Measurements from ENCODE around the gene TRAF3IP1. TPM values are rescaled to one million over a fixed set of nuclear protein-coding genes. Genes with fewer than 3 reads are reported as not detected.

TRAF3IP1 gene
- total and polyA plus RNA-seq, 9 donors, result 4.4 to 11.5 (median 8.3) TPM

DNA sequence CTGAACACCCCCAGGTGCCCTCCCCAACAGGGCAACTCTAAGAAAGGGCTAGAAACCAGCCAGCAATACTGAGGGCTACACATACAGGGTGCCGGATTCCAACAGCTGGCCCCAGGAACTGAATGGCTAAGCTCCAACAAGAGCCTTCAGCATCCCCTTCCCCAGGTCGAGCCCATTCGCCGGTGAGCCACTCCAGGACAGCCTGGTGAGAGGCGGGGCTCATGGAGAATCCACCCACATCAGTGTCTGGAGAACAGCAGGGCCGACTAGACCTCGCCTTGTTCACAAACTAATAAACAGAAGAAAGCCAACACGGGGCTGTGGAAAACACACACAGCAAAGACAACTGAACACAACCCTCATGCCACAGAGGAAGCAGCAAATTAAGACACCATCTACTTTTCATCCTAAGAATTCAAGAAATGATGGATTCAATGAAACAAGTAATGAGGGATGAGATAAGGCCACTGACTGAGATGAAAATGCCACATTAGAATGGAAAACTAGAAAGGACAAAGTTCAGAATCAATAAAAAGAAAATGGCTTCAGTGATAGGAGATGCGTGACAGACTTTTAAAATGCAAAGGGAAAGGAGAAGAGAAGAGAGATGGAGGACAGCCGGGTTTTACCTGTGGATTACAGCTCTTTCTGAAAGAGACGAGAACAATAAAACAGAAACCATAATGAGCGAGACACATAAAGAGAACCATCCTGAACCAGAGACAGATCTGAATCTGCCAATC lies 40.1 kb upstream of the TRAF3IP1 start:
- no peak for DNase-seq
- Histone ChIP-seq H3K9me3 (replicated peaks; ENCODE audit: control insufficient read depth, low read depth, low read length) (no peaks in the 10 kb centered on the region), H3K27me3 (ENCODE audit: control insufficient read depth, insufficient read depth, low read length) (no peaks in the 10 kb centered on the region), H3K36me3 (ENCODE audit: control insufficient read depth, insufficient read depth, low read length) (peaks cover 24% of the 10 kb centered on the region), H3K4me1 (ENCODE audit: control insufficient read depth, insufficient read depth, low read length) (peaks cover 24% of the 10 kb centered on the region), H3K4me3 (ENCODE audit: low read length) (no peak overlapping the region), H3K27ac (ENCODE audit: low read length) (no peak overlapping the region)
- WGBS (ENCODE audit: insufficient coverage), result 80% methylated on average over 9 of the region's 12 CpGs

DNA sequence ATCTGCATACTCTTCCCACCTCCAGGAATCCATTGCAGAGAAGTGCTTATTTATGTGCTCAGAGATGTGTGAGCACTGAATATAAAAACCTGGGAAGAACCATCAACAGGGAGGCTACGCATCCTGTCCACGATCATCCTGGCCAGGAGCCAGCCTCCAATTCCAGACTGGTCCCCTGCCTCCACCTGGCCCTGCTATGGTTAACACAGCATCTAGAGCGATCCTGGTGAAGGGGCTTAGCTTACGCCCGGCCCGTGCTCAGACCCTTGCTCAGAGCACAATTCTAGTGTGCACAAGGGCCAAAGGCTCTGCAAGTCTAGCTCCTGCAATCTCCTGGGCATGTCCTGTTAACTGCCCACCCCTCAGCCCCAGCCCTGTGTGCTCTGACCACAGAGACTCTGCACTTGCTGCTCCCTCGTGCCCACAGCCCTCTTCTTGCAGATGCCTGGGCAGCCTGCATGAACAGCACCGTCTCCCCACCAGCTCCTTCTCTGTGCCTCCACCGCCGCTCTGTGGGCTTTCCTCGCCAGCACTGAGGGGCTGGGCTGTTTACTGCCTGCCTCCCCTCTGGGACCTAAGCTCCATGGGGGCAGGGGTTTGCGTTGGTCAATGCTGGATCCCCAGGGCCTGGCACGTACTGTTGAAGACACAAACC lies 38.4 kb upstream of the TRAF3IP1 start:
- H3K27me3 ChIP-seq (ENCODE audit: control insufficient read depth, insufficient read depth, low read length), result no peaks in the 10 kb centered on the region
- no peak overlapping the region for H3K4me3 ChIP-seq (ENCODE audit: low read length)
- no peak overlapping the region for H3K27ac ChIP-seq (ENCODE audit: low read length)
- peaks cover 8% of the 10 kb centered on the region for H3K36me3 ChIP-seq (ENCODE audit: control insufficient read depth, insufficient read depth, low read length)
- 69% methylated on average over 10 of the region's 13 CpGs for WGBS (ENCODE audit: insufficient coverage)
- no peak for DNase-seq
- no peaks in the 10 kb centered on the region for H3K9me3 ChIP-seq (replicated peaks; ENCODE audit: control insufficient read depth, low read depth, low read length)
- peaks cover 41% of the 10 kb centered on the region for H3K4me1 ChIP-seq (ENCODE audit: control insufficient read depth, insufficient read depth, low read length)

DNA sequence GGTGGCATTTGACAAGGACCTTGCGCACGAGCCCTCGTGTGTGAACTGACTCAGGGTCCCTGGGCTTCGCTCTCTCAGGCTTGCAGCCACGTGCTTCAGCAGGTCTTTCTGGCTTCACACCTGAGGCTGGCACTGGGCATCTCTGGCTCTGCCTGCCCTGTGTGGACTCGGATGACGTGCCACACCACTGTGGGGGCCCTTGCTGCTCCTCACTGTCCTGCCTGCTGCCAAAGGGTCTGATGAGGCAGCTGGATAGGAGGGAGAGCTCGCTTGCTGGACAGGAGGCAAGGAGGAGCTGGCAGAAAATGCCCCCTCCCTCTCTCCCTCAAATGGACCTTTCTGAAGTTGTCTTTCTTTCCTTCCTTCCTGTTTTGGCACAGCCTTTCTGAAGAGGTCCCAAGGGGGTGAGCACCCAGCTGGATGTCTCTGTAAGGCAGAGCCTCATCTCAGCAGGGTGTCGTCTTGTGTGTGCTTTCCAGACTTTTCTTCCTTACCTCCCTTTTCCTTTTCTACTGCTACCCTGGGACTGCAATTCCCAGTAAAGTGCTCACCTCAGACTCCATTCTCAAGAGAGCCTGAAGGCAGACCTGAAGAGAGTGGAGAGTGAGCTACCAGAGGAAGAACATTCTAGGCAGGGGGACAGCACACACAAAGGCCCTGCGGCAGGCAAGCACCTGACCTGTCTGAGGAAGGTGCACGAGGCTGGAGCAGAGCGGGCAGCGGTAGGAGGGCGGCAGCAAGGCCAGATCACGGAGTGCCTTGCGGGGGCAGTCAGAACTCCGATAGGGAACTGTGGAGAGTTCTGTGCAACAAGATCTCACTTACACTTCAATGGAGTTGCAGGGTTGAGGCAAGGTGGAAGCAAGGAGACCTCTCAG lies 37.2 kb upstream of the TRAF3IP1 start:
- H3K4me1 ChIP-seq (ENCODE audit: control insufficient read depth, insufficient read depth, low read length), result peaks cover 48% of the 10 kb centered on the region
- no peak overlapping the region for H3K27ac ChIP-seq (ENCODE audit: low read length)
- no peaks in the 10 kb centered on the region for H3K9me3 ChIP-seq (replicated peaks; ENCODE audit: control insufficient read depth, low read depth, low read length)
- WGBS (ENCODE audit: insufficient coverage), result 92% methylated on average over 13 of the region's 17 CpGs
- no peak for DNase-seq
- no peaks in the 10 kb centered on the region for H3K27me3 ChIP-seq (ENCODE audit: control insufficient read depth, insufficient read depth, low read length)
- H3K36me3 ChIP-seq (ENCODE audit: control insufficient read depth, insufficient read depth, low read length), result peaks cover 5% of the 10 kb centered on the region
- H3K4me3 ChIP-seq (ENCODE audit: low read length), result no peak overlapping the region

DNA sequence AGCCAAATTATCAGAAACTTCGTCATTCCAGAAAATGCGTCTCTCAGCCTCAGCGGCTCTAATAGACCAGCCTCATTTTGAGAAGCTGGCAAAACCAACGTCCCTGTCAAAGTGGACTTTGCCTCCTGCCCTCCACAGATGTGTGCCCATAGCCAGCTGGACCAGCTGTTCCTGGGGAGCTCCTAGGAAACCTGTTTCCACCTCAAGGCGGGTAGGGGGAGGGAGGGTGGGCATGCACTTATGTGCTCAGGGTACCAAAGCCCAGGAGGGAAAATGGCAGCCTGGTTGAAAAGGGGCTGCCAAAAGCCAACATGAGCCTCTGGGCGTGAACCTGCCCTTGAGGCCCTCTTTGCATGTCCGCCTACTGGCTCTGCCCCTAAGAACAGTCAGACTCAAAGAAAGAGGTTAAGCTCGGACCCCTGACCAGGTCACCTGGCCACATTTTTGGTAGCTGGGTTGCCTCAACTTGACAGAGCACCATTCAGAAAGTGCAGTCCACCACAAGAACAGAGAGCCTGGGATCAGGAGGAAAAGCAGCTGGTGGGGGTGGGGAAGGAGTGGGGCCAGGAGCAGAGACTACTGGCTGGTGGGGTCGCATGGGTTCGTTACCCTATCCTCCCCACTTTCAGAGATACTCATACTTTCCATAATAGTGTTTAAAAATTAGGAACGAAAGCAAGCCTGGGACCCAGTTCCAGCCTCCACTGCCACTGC lies 35.4 kb upstream of the TRAF3IP1 start:
- Histone ChIP-seq H3K36me3 (ENCODE audit: control insufficient read depth, insufficient read depth, low read length) (no peaks in the 10 kb centered on the region), H3K4me1 (ENCODE audit: control insufficient read depth, insufficient read depth, low read length) (peaks cover 46% of the 10 kb centered on the region), H3K27me3 (ENCODE audit: control insufficient read depth, insufficient read depth, low read length) (no peaks in the 10 kb centered on the region), H3K9me3 (replicated peaks; ENCODE audit: control insufficient read depth, low read depth, low read length) (no peaks in the 10 kb centered on the region), H3K4me3 (ENCODE audit: low read length) (no peak overlapping the region), H3K27ac (ENCODE audit: low read length) (peak overlapping the region; percentile 95)
- WGBS (ENCODE audit: insufficient coverage), result 74% methylated on average over 7 of the region's 11 CpGs
- DNase-seq, result no peak

DNA sequence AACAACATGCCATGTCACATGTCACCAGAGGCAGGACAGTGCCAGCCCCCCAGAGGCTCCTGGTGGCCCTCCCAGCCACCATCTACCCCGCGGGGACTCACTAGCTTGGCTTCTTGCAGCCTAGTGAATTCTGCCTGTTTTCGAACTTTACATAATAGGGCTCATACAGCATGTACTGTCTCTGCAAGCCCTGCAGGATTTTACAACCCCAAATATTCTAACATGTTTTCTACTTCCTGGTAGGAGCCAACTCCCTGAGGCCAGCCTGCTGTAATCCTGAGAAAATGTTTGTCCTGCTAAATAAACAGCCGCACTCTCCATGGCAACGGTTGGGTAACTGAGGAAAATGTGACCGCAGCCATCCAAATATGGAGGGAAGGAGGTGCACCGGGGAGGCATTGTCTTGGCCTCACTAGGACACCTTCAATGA lies 34.6 kb upstream of the TRAF3IP1 start:
- H3K27ac ChIP-seq (ENCODE audit: low read length), result peak overlapping the region; percentile 95
- 49% methylated on average over 3 of the region's 7 CpGs for WGBS (ENCODE audit: insufficient coverage)
- no peak overlapping the region for H3K4me3 ChIP-seq (ENCODE audit: low read length)
- H3K4me1 ChIP-seq (ENCODE audit: control insufficient read depth, insufficient read depth, low read length), result peaks cover 48% of the 10 kb centered on the region
- H3K36me3 ChIP-seq (ENCODE audit: control insufficient read depth, insufficient read depth, low read length), result no peaks in the 10 kb centered on the region
- H3K27me3 ChIP-seq (ENCODE audit: control insufficient read depth, insufficient read depth, low read length), result no peaks in the 10 kb centered on the region
- DNase-seq, result peak; percentile 97
- no peaks in the 10 kb centered on the region for H3K9me3 ChIP-seq (replicated peaks; ENCODE audit: control insufficient read depth, low read depth, low read length)

DNA sequence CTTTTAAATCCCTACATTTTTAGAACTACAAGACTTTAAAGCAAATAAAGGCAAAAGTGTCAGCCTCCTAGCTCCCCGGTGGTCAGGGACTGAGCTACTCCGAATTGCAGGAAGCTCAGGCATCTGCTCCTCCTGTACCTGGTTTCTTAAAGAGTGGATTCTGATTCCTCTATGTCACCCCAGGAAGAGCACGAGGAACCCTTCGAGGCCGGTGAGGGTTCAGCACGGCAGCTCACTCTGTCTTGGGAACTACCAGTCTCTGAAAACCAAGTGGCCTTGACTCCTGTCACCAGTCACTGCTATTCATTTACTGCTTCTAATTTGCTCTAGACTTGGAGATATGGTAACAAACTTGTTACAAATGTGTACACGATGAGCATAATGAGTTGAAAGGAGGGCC lies 34.2 kb upstream of the TRAF3IP1 start:
- H3K4me1 ChIP-seq (ENCODE audit: control insufficient read depth, insufficient read depth, low read length), result peaks cover 48% of the 10 kb centered on the region
- no peaks in the 10 kb centered on the region for H3K9me3 ChIP-seq (replicated peaks; ENCODE audit: control insufficient read depth, low read depth, low read length)
- no peaks in the 10 kb centered on the region for H3K27me3 ChIP-seq (ENCODE audit: control insufficient read depth, insufficient read depth, low read length)
- WGBS (ENCODE audit: insufficient coverage), result 31% methylated on average over 5 of the region's 7 CpGs
- DNase-seq, result peak; percentile 24
- peak overlapping the region; percentile 95 for H3K27ac ChIP-seq (ENCODE audit: low read length)
- H3K36me3 ChIP-seq (ENCODE audit: control insufficient read depth, insufficient read depth, low read length), result no peaks in the 10 kb centered on the region
- H3K4me3 ChIP-seq (ENCODE audit: low read length), result no peak overlapping the region

DNA sequence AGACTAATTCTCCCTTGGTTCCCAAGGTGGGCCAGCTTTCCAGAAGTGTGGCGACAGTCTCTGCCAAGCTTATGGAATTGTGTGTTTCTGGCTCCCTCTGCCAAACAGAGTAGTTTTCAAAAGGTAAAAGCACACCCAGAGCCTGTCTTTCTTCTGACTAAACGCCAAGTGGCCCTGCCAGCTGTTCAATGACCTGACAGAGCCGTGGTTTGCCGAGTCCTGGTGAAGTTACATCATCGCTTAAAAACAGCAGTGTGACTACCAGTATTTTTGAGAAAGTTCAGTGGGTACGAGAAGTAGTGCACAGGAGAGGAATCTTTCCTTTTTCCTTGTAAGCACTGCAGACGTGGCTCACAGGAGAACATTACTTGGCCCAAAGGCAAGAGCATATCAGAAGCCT lies 33.8 kb upstream of the TRAF3IP1 start:
- 23% methylated on average over 4 of the region's 7 CpGs for WGBS (ENCODE audit: insufficient coverage)
- no peaks in the 10 kb centered on the region for H3K9me3 ChIP-seq (replicated peaks; ENCODE audit: control insufficient read depth, low read depth, low read length)
- no peak overlapping the region for H3K4me3 ChIP-seq (ENCODE audit: low read length)
- peak overlapping the region; percentile 95 for H3K27ac ChIP-seq (ENCODE audit: low read length)
- no peaks in the 10 kb centered on the region for H3K36me3 ChIP-seq (ENCODE audit: control insufficient read depth, insufficient read depth, low read length)
- no peaks in the 10 kb centered on the region for H3K27me3 ChIP-seq (ENCODE audit: control insufficient read depth, insufficient read depth, low read length)
- peak; percentile 73 for DNase-seq
- H3K4me1 ChIP-seq (ENCODE audit: control insufficient read depth, insufficient read depth, low read length), result peaks cover 48% of the 10 kb centered on the region

DNA sequence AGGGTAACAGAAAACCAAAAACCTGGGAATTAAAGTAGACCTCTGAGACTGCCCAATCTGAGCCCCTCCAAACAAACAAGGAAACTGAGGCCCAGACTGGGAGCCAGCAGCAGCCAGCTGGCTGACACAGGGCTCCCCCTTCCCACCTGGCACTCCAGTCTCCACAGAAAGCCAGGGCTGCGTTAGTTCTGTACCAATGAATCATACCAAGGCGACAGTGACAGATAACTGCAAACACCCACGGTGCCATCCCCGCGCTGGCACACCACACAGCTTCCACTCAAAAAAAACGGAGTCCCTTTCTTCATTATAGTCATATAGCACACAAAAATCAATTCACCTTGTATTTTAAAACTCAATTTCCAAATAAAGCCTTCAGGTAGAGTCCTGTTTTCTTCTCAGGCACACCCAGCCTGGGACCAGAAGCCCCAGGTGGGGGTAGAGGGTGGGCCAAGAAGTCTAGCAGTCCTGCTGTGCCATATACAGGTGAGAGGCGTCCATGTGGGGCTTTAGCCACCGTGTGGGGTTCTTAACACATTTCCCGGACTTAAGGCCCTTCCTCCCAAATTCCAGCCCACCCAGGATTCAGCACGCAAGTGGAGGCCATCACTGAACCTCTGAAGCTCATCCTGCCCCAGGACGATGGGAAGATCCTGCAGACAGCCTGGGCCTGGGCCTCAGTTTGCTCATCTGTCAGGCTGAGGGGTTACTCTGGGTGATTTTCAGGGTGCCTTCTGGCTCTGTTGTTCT lies 33.2 kb upstream of the TRAF3IP1 start:
- Histone ChIP-seq H3K27me3 (ENCODE audit: control insufficient read depth, insufficient read depth, low read length) (no peaks in the 10 kb centered on the region), H3K27ac (ENCODE audit: low read length) (peak overlapping the region; percentile 95), H3K4me3 (ENCODE audit: low read length) (peak overlapping the region; percentile 78), H3K4me1 (ENCODE audit: control insufficient read depth, insufficient read depth, low read length) (peaks cover 44% of the 10 kb centered on the region), H3K9me3 (replicated peaks; ENCODE audit: control insufficient read depth, low read depth, low read length) (no peaks in the 10 kb centered on the region), H3K36me3 (ENCODE audit: control insufficient read depth, insufficient read depth, low read length) (no peaks in the 10 kb centered on the region)
- DNase-seq, result no peak
- 71% methylated on average over 7 of the region's 11 CpGs for WGBS (ENCODE audit: insufficient coverage)

All from muscle of leg (tissue), 11 donors.